Tibial nerve (tissue), 4 donors: ENCODE measurements around the gene IRF4.

Source experiments
- CTCF ChIP-seq, 5 experiments: fragments of 200-600 bp in 3 of 5; fragments of 450-650 bp in 2 of 5; sonication (generic) in 3 of 5; IDR thresholded peaks; one replicate each; pipeline ENCODE4 v1.5.1; 2016 to 2019; ENCODE audit warnings: antibody characterized with exemption in 5 of 5, mild to moderate bottlenecking in 3 of 5, moderate library complexity in 2 of 5
- EP300 ChIP-seq, 2 donors: sonication (generic); formaldehyde crosslinking; IDR thresholded peaks; one replicate each; pipeline ENCODE4 v1.6.1; 2017; ENCODE audit warnings: antibody characterized with exemption in 2 of 2, mild to moderate bottlenecking in 1 of 2
- POLR2A ChIP-seq, 2 donors: fragments of 450-650 bp; IDR thresholded peaks; one replicate each; pipeline ENCODE4 v1.6.1; 2017; ENCODE audit warnings: antibody characterized with exemption in 2 of 2, mild to moderate bottlenecking in 2 of 2, moderate library complexity in 2 of 2

- TF ChIP-seq CTCF (IDR thresholded peaks at IDR 0.05): no peak
- no peak for TF ChIP-seq POLR2A (IDR thresholded peaks at IDR 0.05)
- TF ChIP-seq EP300 (IDR thresholded peaks at IDR 0.05): no peak
These were observed 9.3 kb downstream of the IRF4 start for GRCh38 chr6:400815-401214.
